ENCODE results near the gene EIF4E1B.
"Not testable (repeated sequence)": the region's sequence is repeated elsewhere in the genome, so short reads cannot be mapped to it uniquely, and the experiment has no call there.

EIF4E1B gene

GRCh38 chr5:176595386-176595943 is 35.0 kb upstream of the EIF4E1B start:
- DNase-seq (ENCODE audit: low read depth): no peak
- no peak overlapping the region for H3K4me3 ChIP-seq (ENCODE audit: low read depth, low read length)
- TF ChIP-seq CTCF (IDR thresholded peaks at IDR 0.05; ENCODE audit: low read depth, low read length) (no peak), MYC (IDR thresholded peaks at IDR 0.05; ENCODE audit: low read depth, low read length) (no peak), MAX (IDR thresholded peaks at IDR 0.05; ENCODE audit: low read depth, low read length) (no peak), POLR2A (IDR thresholded peaks at IDR 0.05; ENCODE audit: extremely low read depth, insufficient read length) (no peak)

- no peak overlapping the region for H3K4me3 ChIP-seq (ENCODE audit: low read depth, low read length)
- DNase-seq (ENCODE audit: low read depth): no peak
- TF ChIP-seq POLR2A (IDR thresholded peaks at IDR 0.05; ENCODE audit: extremely low read depth, insufficient read length) (no peak), MAX (IDR thresholded peaks at IDR 0.05; ENCODE audit: low read depth, low read length) (no peak), CTCF (IDR thresholded peaks at IDR 0.05; ENCODE audit: low read depth, low read length) (no peak), MYC (IDR thresholded peaks at IDR 0.05; ENCODE audit: low read depth, low read length) (no peak)
Measured at GRCh38 chr5:176596069-176596644, 34.3 kb upstream of the EIF4E1B start.

GRCh38 chr5:176596689-176597416 is 33.6 kb upstream of the EIF4E1B start:
- TF ChIP-seq CTCF (IDR thresholded peaks at IDR 0.05; ENCODE audit: low read depth, low read length) (peak; percentile 32), MAX (IDR thresholded peaks at IDR 0.05; ENCODE audit: low read depth, low read length) (no peak)
- H3K4me3 ChIP-seq (ENCODE audit: low read depth, low read length): no peak overlapping the region
- peak; percentile 66 for DNase-seq (ENCODE audit: low read depth)

GRCh38 chr5:176597417-176598389 is 32.8 kb upstream of the EIF4E1B start:
- H3K4me3 ChIP-seq (ENCODE audit: low read depth, low read length): no peak overlapping the region
- TF ChIP-seq CTCF (IDR thresholded peaks at IDR 0.05; ENCODE audit: low read depth, low read length): peak; percentile 34
- TF ChIP-seq MYC (IDR thresholded peaks at IDR 0.05; ENCODE audit: low read depth, low read length): no peak
- DNase-seq (ENCODE audit: low read depth): peak; percentile 59

GRCh38 chr5:176599749-176600430 is 30.6 kb upstream of the EIF4E1B start:
- not testable (repeated sequence) for DNase-seq (ENCODE audit: low read depth); H3K4me3 ChIP-seq (ENCODE audit: low read depth, low read length)

Data from NB4 (cell line).